HG03039 (cell line): ENCODE measurements around the gene CATSPERD.

ENCODE experiments used
- ATAC-seq: cut with Tn5 transposase; IDR thresholded peaks from one replicate; pipeline ENCODE4 v1.9.1; 2021; ENCODE audit warnings: mild to moderate bottlenecking, moderate library complexity; ENCODE audit not compliant: unreplicated experiment

Gene CATSPERD

DNA sequence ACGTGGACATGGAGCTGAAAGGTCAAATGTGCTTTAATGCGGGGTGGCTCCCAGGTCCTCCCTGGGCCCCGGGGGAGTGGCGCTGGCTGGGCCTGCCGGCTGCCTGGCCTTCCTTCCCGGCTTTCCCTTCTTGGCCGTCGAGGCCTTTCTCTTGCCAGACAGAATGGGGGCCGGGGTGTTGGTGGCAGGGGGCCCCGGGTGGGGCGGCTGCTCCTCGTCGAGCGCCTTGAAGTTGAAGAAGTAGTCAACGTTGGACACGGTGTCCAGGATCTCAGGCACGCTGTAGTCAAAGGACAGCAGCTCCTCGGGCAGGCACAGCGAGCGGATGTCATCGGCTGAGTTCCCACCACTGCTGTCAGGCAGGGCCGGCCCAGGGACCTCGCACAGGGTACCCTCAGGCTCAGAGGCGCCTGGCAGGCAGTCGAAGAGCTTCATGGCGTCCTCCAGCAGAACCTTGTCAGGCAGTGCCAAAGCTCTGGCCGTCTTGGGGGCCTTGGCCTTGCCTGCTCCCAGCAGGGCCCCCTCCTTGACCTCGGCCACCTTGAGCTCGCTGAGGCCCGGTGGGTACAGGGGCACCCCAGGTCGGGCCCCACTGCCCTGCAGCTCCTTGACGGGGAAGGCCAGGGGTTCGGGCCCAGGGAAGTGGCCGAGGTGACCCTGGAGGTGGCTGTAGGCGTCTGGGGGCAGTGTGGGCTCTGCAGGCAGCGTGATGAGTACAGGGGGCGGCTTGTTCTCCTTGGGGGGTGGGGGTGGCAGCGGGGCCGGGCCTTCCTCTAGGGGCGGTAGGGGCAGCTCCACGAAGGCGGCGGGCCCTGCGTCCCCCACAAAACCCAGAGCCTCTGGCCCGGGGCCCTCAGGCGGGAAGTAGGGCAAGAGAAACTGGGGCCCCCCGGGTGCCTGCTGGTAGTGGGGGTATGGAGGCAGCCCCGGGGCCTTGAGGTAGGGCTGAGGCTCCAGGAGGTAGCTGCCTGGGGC, 62.8 kb downstream of the CATSPERD start:
- no peak for ATAC-seq

DNA sequence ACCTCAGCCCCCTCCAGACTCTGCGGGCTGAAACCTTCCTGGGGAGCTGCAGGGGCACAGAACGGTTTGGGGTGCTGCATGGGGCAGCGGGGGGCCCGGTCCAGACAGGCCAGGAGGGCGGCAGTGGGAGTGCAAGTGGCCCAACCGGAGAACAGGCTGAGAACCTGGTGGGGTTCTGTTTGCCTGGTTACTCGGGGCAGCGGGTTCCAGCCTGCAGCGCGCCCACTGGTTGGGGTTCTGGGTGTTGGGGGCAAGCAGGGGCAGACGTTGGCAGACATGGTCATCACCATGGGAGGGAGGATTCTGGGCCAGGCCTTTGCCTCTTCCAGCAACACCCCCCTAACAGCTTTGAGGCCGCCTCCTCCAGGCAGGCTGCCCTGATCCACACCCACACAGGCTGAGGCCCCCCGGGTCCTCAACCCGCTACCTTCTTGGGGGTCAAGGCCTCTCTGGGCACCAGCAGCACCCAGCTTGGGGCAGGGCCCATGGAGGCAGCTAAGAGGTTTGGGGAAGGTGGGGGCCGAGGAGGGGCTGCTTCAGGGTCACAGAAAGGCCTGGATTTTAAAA, 64.2 kb downstream of the CATSPERD start, which contains the start of gene PRR22:
TSS of gene PRR22 (minus strand) at position 166 of the 567 bp plus-strand sequence. CDS start at position 80, 86 bp downstream.
- no peak for ATAC-seq

DNA sequence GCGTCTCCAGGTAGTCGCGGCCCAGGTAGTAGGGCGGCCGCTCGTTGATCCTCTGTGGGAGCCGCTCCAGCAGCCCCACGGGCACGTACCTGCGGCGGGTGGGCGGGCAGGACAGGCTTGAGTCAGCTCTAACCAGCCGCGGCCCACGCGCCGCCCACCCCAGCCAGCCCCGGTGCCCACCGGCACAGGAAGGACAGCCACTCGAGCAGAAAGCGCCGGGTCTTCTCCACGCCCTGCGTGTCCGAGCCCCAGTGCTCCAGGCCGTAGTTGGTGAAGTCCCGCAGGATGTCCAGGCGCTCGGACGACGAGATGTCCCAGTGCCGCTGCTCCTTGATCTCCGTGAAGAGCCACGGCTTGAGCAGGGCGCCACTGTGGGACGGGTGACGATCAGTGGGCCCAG, 65.0 kb downstream of the CATSPERD start:
- ATAC-seq = no peak

DNA sequence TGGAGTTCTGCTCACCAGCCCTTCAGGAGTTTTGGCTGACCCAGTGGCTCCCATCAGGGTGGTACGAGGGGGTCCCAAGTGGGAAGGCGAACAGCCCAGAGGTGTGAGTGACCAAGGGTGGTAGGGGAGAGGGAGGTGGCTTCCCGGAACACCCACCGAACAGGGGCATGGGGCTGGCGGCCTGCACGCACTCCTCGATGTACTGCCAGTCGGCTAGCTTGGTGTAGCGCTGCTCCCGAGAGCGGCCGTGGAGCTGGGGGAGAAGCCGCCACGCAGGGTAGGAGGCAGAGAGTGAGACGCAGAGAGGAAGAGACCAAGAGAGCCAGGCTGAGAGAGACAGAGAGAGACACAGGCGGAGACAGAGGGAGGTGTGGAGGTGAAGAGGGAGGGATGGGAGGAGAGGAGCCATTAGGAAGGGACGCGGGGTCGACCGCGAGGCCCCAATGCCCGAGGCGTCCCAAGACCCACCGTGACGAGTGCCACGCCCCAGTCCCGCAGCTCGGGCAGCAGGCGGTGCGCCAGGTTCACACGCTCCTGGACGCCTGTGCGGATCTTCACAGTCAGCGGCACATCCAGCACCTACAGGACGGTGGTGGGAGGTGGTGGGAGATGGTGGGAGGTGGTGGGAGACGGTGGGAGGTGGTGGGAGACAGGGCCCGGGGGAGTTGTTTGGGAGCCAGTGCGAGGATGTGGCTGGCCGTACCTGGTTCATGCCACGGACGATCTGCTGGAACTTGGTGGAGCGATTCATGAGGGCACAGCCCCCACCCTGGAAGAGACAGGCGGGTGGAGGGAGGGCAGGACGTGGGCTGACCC, 66.4 kb downstream of the CATSPERD start:
- ATAC-seq = no peak

DNA sequence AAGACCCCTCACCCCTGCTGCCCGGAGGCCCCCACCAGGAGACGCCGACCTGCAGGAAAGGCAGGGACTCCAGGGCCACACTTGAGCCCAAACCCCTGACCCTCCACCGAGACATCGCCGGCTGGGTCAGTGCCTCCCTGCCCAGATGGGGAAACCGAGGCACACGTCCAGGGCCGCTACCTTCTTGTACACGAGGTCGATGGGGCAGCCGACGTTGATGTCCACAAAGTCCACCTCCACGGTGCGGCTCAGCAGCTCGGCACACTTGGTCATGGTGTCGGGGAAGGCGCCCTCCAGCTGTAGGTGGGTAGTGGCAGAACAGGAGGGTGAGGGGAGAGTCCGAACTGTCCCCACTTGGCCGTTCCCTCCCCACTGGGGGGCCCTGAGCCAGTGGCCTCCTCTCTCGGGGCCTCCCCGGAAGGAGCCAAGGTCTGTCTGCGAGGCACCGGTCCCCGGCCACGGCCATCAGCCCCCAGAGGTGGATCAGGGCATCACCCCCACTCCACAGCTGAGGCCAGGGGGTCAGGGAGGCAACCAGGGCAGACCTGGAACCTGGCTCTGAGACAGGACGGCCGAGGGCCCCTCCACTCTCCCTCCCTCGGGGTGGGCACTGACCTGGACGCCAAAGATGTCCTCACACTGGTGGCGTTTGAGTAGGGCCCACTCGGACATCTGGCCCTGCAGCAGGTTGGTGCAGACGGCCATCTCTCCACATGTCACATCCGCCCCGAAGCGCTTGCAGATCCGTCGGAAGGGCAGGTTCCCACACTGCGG, 67.2 kb downstream of the CATSPERD start:
- ATAC-seq = no peak

DNA sequence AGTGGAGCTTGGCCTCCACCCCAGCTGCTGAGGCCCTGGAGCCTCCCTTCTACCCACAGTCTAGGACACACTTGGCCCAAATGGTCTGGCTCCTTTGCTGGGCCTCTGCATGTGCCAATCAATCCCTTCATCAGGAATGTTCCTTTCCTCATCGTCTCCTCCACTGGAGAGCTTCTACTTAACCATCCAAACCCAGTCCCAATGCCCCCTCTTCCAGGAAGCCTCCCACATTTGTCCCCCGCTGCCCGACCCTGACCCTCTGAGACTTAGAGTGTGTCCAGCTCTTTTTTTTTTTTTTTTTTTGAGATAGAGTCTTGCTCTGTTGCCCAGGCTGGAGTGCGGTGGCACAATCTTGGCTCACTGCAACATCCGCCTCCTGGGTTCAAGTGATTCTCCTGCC, 68.0 kb downstream of the CATSPERD start:
- no peak for ATAC-seq

DNA sequence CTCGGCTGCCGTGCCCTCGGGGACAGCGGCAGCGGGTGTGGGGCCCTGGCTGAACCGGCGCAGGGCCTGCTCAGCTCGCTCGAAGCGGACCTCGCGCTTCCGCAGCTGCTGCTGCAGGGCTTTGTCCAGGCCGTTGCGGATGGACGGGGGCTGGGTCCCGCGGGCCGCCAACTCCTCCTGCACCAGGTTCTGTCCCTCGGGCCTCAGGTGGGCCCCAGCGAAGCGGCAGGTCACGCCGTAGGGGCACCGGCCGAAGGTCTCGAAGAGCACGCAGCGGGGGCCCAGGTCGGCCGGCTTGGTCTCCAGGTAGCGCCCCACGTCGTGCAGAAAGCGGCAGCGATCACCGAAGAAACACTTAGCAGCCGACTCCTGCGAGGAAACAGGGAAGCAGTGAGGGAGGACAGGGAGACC, 68.9 kb downstream of the CATSPERD start:
- no peak for ATAC-seq

DNA sequence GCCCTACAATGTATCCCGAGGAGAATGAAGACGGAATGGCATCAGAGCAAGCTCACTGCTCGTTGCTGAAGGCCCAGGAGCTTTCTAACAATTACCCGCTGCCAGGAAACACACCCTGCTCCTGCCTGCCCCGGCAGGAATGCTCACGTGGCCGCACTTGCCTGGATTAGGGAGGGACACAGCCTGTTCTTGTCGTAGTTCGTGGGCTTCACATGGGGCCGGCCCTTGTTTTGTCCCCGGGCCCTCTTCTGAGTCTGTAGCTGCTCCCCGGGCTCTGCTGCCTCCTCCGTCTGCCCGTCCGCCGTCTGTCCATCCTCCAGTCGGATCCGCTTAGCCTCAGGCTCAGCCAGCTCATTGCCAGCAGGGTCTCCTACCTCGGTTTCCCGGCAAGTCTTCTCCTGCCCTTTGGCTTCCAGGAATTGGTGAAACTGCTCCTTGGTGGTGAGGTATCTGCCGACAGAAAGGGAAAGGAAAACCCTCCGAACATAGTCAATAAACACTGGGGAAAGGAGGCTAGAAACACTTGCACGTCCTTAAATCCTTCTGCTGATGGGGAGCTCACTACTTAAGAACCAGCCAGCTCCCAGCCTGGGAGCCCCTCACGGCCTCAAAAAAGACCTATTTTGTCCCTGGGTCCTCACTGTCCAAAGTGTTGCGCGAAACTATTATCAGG, 69.6 kb downstream of the CATSPERD start:
- no peak for ATAC-seq

DNA sequence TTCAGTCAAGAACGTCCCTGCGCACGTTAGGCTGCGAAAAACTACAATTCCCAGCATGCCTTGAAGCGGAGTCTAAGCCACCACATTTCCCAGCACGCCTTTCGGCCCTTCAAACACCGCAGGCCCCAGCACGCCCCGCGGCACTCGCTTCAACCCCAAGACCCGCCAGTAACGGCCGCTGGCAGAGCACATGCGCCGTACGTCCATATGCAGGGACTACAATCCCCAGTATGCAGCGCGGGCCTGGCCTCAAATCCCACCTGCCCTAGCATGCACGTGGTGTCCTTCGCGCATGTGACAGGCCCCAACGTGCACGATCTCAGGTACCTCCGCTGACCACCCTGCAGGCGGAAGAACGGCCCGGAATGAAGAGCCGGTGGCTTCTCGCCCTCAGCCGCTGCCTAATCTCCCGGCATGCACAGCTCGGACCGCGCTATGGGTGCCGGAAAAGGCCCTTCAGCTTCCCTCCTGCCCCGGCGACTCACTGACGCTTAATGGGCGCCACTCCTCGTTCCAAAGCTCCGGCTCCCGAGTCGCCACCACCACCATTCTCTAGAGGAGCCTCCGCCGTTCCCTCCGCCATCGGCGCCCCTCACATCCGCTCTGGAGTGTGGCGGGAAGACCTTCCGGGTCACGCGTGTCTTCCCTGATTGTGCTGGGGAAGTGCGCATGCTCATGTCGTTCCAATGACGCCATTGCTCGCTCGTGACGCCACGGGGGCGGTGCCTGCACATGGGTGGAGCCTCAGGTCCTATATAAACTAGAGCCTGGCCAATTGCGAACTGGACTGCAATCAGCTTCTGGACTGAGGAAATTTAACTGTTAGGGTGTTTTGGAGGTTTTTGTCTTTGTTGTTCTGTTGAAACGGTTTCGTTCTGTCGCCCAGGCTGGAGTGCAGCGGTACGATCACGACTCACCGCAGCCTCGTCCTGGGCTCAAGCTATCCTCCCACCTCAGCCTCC, 70.4 kb downstream of the CATSPERD start, which contains the start of gene DUS3L:
TSS of gene DUS3L (minus strand) at position 605 of the 962 bp plus-strand sequence. CDS start at position 583, 22 bp downstream.
- peak; percentile 79 for ATAC-seq

DNA sequence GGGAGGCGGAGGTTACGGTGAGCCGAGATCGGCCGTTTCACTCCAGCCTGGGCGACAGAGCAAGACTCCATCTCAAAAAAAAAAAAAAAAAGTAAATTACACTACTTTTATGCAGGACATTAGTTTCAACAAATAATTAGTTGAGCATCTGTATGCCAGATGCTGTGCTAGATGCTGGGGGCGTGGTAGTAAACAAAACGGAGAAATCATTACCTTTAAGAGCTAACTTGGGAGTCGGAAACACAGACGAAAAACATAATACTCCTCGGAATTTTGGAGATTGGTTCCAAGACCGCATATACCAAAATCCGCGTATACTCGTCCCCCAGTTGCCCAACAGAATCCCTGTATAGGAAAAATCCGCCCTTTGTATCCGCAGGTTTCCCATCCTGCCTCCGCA, 71.8 kb downstream of the CATSPERD start:
- ATAC-seq = no peak

DNA sequence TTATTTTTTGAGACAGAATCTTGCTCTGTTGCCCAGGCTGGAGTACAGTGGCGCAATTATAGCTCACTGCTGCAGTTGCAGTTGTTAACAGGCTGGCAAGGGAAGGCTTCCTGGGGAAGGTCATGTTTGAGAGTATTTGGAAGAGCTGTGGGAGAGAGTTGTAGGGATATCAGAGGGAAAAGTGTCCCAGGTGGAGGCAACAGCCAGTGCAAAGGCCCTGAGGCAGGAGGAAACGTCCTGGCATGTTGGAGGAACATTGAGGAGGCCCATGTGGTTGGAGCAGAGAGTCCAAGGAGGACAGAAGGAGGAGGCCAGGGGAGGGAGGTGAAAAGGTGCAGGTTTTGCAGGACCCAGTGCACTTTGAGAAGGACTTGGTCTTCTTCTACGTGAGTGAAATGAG, 72.8 kb downstream of the CATSPERD start:
- no peak for ATAC-seq

DNA sequence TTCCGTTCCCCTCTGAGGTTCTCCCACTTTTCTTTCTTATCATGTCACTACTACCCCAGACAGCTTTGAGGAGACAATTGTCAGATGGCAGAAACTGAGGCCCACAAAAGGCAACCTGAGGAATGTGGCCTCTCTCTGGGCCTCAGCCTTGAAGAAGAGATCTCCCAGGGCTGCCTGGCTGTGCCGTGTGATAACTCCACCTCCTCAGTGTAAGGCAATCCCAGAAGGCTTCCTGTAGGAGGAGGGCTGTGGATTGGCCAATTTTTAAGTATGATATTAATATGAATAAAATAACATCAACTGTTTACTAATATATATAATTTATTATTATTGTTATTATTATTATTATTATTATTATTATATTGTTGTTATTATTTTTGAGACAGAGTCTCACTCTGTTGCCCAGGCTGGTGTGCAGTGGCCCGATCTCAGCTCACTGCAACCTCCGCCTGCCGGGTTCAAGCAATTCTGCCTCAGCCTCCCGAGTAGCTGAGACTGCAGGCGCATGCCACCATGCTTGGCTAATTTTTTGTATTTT, 75.0 kb downstream of the CATSPERD start:
- ATAC-seq = no peak

DNA sequence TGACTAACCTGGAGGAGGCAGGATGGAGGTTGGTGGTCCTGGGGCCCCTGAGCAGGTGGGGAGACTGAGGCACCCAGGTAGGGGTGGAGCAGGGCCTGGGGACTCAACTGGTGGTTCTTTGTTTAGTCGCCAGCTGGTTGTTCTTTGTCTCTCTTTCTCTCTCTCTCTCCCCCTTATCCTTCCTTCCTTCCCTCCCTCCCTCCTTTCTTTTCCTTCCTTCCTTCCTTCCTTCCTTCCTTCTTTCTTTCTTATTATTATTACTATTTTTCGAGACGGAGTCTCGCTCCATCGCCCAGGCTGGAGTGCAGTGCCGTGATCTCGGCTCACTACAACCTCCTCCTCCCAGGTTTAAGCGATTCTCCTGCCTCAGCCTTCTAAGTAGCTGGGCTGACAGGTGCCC, 77.8 kb downstream of the CATSPERD start:
- no peak for ATAC-seq

DNA sequence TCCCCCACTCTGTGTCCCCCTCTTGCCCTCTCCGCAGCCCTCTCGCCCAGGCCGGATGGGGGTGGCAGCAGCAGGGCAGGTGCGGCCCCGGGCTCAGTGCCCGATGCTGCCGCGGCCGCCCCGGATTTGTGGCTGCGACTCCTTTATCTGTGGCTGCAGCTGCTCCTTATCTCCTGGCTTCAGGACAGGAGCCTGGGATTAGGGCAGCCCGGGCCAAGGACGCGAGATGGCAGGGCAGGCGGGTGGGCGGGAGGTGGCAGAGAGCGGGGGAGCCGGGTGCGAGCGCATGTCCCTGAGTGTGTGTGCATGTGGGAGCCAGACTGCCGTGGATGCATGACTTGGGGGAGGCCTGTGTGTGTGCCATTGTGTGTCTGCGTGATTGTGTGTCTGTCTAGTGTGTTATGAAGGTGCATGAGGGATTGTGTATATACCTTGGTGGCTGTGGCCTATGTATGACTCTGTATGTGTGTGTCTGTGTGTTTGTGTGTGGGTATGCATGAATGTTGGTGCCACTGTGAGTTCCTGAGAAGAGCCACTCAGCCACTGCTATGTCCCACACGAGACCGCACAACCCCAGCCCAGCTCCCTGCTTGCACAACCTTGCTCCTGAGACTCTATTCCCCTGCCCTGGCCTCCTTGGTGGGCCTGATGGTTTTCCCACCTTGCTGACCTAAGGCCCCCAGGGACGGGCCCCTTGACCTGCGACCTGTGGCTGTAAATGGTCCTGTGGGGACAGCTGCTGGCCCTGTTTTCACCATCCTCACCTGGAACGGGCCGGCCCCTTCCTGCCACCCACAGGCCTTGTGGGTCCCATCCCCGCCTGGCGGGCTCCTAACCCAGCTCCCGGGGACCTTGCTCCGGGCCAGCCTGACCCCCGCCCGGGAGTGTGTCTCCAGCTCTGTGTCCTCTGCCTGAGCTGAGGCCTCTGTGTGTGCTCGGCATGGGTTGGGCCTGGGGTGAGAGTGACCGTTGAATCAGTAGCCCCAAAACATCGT, 79.1 kb downstream of the CATSPERD start:
- no peak for ATAC-seq

DNA sequence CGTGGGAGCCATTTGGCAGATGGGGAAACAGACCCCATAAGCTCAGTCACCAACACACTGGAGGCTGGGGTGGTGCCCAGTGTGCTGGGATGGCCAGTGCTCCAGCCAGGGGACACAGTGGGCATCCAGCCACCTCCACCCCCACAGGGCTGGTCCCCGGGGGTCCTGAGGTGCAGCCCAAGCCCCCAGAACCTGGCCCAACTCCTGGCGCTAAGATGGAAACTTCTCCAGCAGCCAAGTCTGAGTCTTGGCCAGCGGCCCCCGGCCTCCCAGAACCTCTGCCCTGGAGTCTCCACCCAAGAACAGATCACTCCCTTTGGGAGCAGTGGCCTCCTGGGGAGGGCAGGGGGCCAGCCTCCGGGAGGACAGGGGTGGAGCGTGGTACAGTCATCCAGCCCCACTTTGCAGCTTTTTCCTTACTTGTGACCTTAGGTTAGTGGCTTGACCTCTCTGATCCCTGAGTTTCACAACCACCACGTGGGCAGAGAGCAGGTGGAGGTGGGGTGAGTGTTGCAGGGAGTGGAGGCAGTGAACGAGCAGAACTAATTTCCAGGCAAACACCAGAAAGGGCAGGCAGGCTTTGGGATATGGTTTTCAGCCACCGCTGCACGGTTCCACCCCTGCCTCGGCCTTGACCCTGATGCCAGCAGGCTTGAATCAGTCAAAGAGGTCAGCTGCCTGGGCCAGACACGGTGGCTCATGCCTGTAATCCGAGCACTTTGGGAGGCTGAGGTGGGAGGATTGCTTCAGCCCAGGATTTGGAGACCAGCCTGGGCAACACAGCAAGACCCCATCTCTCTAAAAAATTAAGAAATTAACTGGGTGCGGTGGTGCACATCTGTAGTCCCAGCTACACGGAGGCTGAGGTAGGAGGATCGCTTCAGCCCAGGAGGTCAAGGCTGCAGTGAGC, 80.2 kb downstream of the CATSPERD start:
- ATAC-seq = no peak
